Endothelial cell (in vitro differentiated cells): Measurements from ENCODE around the gene CACNA2D3. TPM values are rescaled to one million over a fixed set of nuclear protein-coding genes. Genes with fewer than 3 reads are reported as not detected.

ENCODE experiments used
- DNase-seq: peaks from one replicate; pipeline ENCODE4 v3.0.0; 2021; ENCODE audit warnings: low spot score
- H3K27ac Mint-ChIP-seq: one replicate; pipeline ENCODE4 v1.8.0; 2021; ENCODE audit warnings: mixed read lengths, inconsistent platforms; ENCODE audit not compliant: unreplicated experiment
- H3K27me3 Mint-ChIP-seq: one replicate; pipeline ENCODE4 v1.8.0; 2021; ENCODE audit warnings: mild to moderate bottlenecking, moderate library complexity, mixed read lengths, inconsistent platforms; ENCODE audit not compliant: unreplicated experiment
- H3K36me3 Mint-ChIP-seq: one replicate; pipeline ENCODE4 v1.8.0; 2021; ENCODE audit warnings: mild to moderate bottlenecking, low read depth, mixed read lengths, inconsistent platforms; ENCODE audit not compliant: unreplicated experiment
- H3K4me1 Mint-ChIP-seq: one replicate; pipeline ENCODE4 v1.8.0; 2021; ENCODE audit warnings: mild to moderate bottlenecking, mixed read lengths, inconsistent platforms; ENCODE audit not compliant: unreplicated experiment
- H3K4me3 Mint-ChIP-seq: one replicate; pipeline ENCODE4 v1.8.0; 2021; ENCODE audit warnings: mild to moderate bottlenecking, mixed read lengths, inconsistent platforms; ENCODE audit not compliant: unreplicated experiment
- H3K9me3 Mint-ChIP-seq: one replicate; pipeline ENCODE4 v1.8.0; 2021; ENCODE audit warnings: mixed read lengths, inconsistent platforms; ENCODE audit not compliant: unreplicated experiment
- CTCF ChIP-seq: fragments of 200-600 bp; sonication (generic); IDR thresholded peaks from one replicate; pipeline ENCODE4 v1.5.0; 2021; ENCODE audit warnings: antibody characterized with exemption; ENCODE audit not compliant: unreplicated experiment
- total RNA-seq: library from RNA; stranded (reverse); fragmentation: NEBNext Ultra II Directional; extraction: Animal tissue kit (Norgen Biotek cat#: 25700); gene quantifications from one replicate; pipeline ENCODE4 v1.2.1, GENCODE V29; 2021; ENCODE audit not compliant: unreplicated experiment

CACNA2D3 gene
- total RNA-seq, 1 donor from 2014 or later, result 0.46 TPM

GRCh38 chr3:54237788-54238502 lies 115.6 kb downstream of the CACNA2D3 start:
- Mint-ChIP-seq H3K4me3 (no peak overlapping the region), H3K36me3 (no peaks in the 10 kb centered on the region), H3K27ac (no peak overlapping the region), H3K27me3 (no peaks in the 10 kb centered on the region), H3K9me3 (no peaks in the 10 kb centered on the region), H3K4me1 (no peaks in the 10 kb centered on the region)
- DNase-seq, result no peak
- no peak for TF ChIP-seq CTCF

- Mint-ChIP-seq H3K27me3 (peaks cover 1% of the 10 kb centered on the region), H3K27ac (no peak overlapping the region), H3K36me3 (no peaks in the 10 kb centered on the region), H3K4me1 (no peaks in the 10 kb centered on the region), H3K4me3 (no peak overlapping the region), H3K9me3 (no peaks in the 10 kb centered on the region)
- DNase-seq, result no peak
- TF ChIP-seq CTCF, result no peak
Measured at GRCh38 chr3:54240309-54240708, 118.0 kb downstream of the CACNA2D3 start.

GRCh38 chr3:54243056-54243931 lies 120.9 kb downstream of the CACNA2D3 start:
- no peak for TF ChIP-seq CTCF
- Mint-ChIP-seq H3K9me3 (no peaks in the 10 kb centered on the region), H3K36me3 (no peaks in the 10 kb centered on the region), H3K27me3 (peaks cover 1% of the 10 kb centered on the region), H3K4me1 (no peaks in the 10 kb centered on the region), H3K27ac (no peak overlapping the region), H3K4me3 (no peak overlapping the region)
- no peak for DNase-seq

GRCh38 chr3:54243960-54244682 lies 121.8 kb downstream of the CACNA2D3 start:
- Mint-ChIP-seq H3K27ac (no peak overlapping the region), H3K27me3 (peaks cover 1% of the 10 kb centered on the region), H3K4me3 (no peak overlapping the region), H3K4me1 (no peaks in the 10 kb centered on the region), H3K36me3 (no peaks in the 10 kb centered on the region), H3K9me3 (no peaks in the 10 kb centered on the region)
- DNase-seq, result no peak
- no peak for TF ChIP-seq CTCF
